Fibroblast of villous mesenchyme (primary cell): ENCODE data around the gene MGMT. TPM values are rescaled to one million over a fixed set of nuclear protein-coding genes. Genes with fewer than 3 reads are reported as not detected.

Experiments used
- DNase-seq: peaks from one replicate; pipeline ENCODE4 v3.0.0-alpha.2; 2010; ENCODE audit warnings: low read depth
- H3K4me3 ChIP-seq: 2 replicates; pipeline ENCODE4 v1.5.1; 2011; ENCODE audit warnings: low read depth, mild to moderate bottlenecking, low read length
- total RNA-seq: library from RNA; depleted of rRNA; stranded (reverse); fragments of >200 nt; gene quantifications from 2 replicates; pipeline ENCODE4 v1.2.3, GENCODE V29; 2012
- TF ChIP-seq, protein P1 (sequence below): IDR thresholded peaks from 2 replicates; pipeline ENCODE4 v1.5.1; 2012; ENCODE audit warnings: low read depth, mild to moderate bottlenecking, low read length; ENCODE audit not compliant: insufficient read depth

Gene MGMT
- total RNA-seq, 1 donor, result 10.4 TPM

GRCh38 chr10:129534826-129535225, 67.8 kb downstream of the MGMT start:
- no peak overlapping the region for H3K4me3 ChIP-seq
- DNase-seq, result no peak
- TF ChIP-seq, protein P1, sequence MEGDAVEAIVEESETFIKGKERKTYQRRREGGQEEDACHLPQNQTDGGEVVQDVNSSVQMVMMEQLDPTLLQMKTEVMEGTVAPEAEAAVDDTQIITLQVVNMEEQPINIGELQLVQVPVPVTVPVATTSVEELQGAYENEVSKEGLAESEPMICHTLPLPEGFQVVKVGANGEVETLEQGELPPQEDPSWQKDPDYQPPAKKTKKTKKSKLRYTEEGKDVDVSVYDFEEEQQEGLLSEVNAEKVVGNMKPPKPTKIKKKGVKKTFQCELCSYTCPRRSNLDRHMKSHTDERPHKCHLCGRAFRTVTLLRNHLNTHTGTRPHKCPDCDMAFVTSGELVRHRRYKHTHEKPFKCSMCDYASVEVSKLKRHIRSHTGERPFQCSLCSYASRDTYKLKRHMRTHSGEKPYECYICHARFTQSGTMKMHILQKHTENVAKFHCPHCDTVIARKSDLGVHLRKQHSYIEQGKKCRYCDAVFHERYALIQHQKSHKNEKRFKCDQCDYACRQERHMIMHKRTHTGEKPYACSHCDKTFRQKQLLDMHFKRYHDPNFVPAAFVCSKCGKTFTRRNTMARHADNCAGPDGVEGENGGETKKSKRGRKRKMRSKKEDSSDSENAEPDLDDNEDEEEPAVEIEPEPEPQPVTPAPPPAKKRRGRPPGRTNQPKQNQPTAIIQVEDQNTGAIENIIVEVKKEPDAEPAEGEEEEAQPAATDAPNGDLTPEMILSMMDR, result no peak

DNA sequence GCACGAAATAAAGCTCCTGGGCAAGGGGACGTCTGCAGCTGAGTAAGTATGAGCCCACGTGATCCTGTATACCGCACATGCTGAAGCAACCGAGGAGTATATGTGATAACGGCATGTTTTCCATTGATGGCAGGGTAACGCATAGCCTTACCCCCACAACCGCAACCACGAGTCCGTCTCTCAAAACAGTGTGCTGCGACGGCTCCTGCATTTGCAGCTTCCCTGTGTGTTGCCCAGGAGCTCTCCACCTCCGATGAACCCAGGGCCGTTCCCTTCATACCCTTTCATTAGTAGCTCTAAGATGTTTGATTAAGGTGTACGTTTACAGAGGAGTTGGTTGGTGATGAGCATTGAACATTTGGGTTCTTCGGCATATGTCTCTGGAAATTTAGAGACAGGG, 69.3 kb downstream of the MGMT start:
- no peak overlapping the region for H3K4me3 ChIP-seq
- TF ChIP-seq, protein P1, result no peak
- no peak for DNase-seq

GRCh38 chr10:129537151-129537550, 70.1 kb downstream of the MGMT start:
- TF ChIP-seq, protein P1, result no peak
- no peak for DNase-seq
- H3K4me3 ChIP-seq, result no peak overlapping the region

DNA sequence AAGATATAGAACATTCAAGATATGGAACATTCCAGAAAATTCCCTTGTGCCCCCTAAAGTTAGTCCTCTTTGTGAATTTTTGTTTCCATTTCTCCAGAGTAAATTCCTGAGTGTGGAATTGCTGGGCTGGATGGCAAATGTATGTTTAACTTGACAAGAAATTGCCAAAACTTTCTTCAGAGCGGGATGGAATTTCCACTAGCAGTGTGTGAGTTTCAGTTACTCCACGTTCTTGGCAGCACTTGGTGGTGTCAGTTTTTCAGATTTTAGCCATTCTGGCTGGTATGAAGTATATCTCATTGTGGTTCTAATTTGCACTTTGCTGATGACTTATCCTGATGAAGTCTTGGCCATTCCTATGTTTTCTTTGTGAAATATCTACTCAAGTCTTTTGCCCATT, 71.2 kb downstream of the MGMT start:
- H3K4me3 ChIP-seq, result no peak overlapping the region
- TF ChIP-seq, protein P1, result no peak
- no peak for DNase-seq

- peak; percentile 38 for DNase-seq
These were observed 74.2 kb downstream of the MGMT start for GRCh38 chr10:129541200-129541599.

GRCh38 chr10:129541748-129542487, 74.9 kb downstream of the MGMT start:
- DNase-seq, result no peak
- no peak overlapping the region for H3K4me3 ChIP-seq
- TF ChIP-seq, protein P1, result no peak

More at GRCh38 chr10:129541200-129541599, 74.2 kb downstream of the MGMT start:
- H3K4me3 ChIP-seq, result no peak overlapping the region
- TF ChIP-seq, protein P1, result no peak

GRCh38 chr10:129542589-129542988, 75.5 kb downstream of the MGMT start:
- H3K4me3 ChIP-seq, result no peak overlapping the region
- TF ChIP-seq, protein P1, result no peak
- DNase-seq, result no peak
